AG09309 (cell line): Measurements from ENCODE around the gene SPI1.

Experiments
- DNase-seq: peaks from one replicate; pipeline ENCODE4 v3.0.0-alpha.2; 2010; ENCODE audit warnings: low read depth
- H3K4me3 ChIP-seq: 2 replicates; pipeline ENCODE4 v1.5.1; 2011; ENCODE audit warnings: mild to moderate bottlenecking, low read depth, low read length, moderate library complexity; ENCODE audit not compliant: control insufficient read depth
- TF ChIP-seq, protein P1 (sequence below): IDR thresholded peaks from 2 replicates; pipeline ENCODE4 v1.5.1; 2011; ENCODE audit warnings: mild to moderate bottlenecking, low read depth, low read length, inconsistent platforms; ENCODE audit not compliant: insufficient read depth, control insufficient read depth; ENCODE audit errors: missing control alignments

Gene SPI1

GRCh38 chr11:47387944-47388696, 9.8 kb upstream of the SPI1 start:
- TF ChIP-seq, protein P1, sequence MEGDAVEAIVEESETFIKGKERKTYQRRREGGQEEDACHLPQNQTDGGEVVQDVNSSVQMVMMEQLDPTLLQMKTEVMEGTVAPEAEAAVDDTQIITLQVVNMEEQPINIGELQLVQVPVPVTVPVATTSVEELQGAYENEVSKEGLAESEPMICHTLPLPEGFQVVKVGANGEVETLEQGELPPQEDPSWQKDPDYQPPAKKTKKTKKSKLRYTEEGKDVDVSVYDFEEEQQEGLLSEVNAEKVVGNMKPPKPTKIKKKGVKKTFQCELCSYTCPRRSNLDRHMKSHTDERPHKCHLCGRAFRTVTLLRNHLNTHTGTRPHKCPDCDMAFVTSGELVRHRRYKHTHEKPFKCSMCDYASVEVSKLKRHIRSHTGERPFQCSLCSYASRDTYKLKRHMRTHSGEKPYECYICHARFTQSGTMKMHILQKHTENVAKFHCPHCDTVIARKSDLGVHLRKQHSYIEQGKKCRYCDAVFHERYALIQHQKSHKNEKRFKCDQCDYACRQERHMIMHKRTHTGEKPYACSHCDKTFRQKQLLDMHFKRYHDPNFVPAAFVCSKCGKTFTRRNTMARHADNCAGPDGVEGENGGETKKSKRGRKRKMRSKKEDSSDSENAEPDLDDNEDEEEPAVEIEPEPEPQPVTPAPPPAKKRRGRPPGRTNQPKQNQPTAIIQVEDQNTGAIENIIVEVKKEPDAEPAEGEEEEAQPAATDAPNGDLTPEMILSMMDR = no peak
- no peak overlapping the region for H3K4me3 ChIP-seq
- DNase-seq = no peak

DNA sequence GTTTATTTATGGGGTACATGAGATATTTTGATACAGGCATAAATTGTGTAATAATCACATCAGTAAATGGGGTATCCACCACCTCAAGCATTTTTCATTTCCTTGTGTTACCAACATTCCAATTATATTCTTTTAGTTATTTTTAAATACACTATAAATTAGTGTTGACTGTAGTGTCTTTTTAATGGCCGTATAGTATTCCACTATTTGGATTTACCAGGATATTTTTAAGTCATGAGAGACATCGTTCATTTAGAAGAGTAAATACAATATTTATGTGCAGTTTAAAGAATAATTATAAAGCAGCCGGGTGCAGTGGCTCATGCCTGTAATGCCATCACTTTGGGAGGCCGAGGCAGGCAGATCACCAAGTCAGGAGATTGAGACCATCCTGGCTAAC, 6.2 kb upstream of the SPI1 start:
- H3K4me3 ChIP-seq = no peak overlapping the region
- TF ChIP-seq, protein P1 = no peak
- no peak for DNase-seq

DNA sequence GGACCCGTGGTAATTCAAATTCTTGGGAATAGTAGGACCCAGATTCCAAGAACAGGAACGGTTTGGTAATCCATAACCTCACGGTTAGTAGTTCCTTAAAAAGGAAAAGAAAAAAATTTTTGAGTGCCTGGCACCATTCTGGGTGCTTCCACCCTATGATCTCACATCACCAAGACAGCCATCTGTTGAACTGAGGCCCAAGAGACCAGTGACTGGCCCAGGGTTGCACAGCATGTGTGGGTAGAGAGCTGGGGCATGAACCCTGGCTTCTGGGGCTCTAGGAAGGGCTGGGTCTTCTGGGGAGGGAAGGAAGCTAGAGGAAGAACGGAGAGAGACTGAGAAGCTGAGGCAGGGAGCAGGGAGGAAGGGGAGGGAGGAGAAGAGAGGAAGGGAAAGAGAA, 4.7 kb upstream of the SPI1 start:
- TF ChIP-seq, protein P1 = no peak
- H3K4me3 ChIP-seq = no peak overlapping the region
- no peak for DNase-seq

- H3K4me3 ChIP-seq = no peak overlapping the region
- TF ChIP-seq, protein P1 = no peak
- DNase-seq = no peak
Measured at GRCh38 chr11:47380078-47380477, 1.7 kb upstream of the SPI1 start.

DNA sequence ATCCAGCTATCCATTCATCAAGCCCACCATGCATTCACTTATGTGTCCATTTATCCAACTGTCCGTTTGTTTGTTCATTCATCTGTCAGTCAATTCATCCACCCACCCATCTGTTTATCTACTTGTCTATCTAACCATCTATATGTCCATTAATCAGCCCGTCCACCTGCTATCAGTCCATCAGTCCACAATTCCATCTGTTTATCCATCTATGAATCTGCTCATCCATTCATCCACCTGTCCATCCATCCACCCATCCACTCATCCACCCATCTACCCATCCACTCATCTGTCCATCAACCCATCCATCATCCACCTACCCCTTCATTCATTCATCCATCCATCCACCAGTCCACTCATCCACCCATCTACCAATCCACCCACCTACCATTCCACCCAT, 970 bp upstream of the SPI1 start:
- H3K4me3 ChIP-seq = no peak overlapping the region
- DNase-seq = no peak
- TF ChIP-seq, protein P1 = no peak

DNA sequence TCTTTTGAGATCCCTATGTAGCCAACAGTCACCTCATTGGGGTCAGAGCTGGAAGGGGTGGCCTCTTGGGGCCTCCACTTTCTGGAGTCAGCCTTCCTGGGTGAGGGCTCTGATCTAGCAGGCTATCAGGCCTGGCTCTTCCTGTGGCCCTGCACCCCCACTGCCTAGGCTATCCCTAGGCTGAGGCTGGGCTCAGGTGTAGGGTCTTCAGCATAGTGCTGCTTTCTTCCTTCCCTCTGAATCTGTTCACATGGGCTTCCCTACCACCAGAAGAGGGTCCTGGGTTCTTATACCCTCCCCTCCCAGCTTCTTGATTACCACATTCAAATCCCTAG, 456 bp upstream of the SPI1 start:
- DNase-seq = no peak
- TF ChIP-seq, protein P1 = no peak
- H3K4me3 ChIP-seq = no peak overlapping the region
